ENCODE results near the gene CLEC4E. TPM values are rescaled to one million over a fixed set of nuclear protein-coding genes. Genes with fewer than 3 reads are reported as not detected.
"Not testable (repeated sequence)": the region's sequence is repeated elsewhere in the genome, so short reads cannot be mapped to it uniquely, and the experiment has no call there.

The CLEC4E gene
- total RNA-seq, 2 experiments from 2014 or later: not detected

DNA sequence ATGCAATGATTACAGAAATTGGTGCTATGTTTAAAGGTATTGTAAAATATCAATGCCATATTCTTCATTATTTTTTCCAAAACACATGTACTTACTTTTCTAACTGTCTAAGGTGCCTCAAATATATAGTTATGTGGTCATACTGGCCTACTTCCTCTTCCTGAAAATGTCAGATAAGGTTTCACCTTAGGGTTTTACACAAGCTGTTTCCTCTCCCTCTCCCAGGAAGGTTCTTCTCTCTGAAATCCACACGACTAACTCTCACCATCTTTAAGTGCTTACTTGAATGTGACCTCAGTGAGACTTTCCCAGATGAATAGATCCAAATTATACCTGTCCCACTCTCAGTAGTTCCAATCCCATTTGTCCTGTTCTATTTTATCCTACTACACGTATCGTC is 39.0 kb downstream of the CLEC4E start:
- Mint-ChIP-seq H3K4me3 (no peak overlapping the region), H3K4me1 (ENCODE audit: low read depth) (peaks cover 6% of the 10 kb centered on the region), H3K27me3 (no peaks in the 10 kb centered on the region), H3K9me3 (no peaks in the 10 kb centered on the region), H3K36me3 (ENCODE audit: low read depth) (no peaks in the 10 kb centered on the region), H3K27ac (no peak overlapping the region)
- peaks cover 4% of the 10 kb centered on the region for H3K4me1 ChIP-seq (ENCODE audit: insufficient read depth, low read length)
- intact Hi-C loops (cut with DNase I, micrococcal nuclease): no loop called here
- ChIA-PET CTCF (no interaction called here), POLR2A (no interaction called here)
- H3K9me3 ChIP-seq (ENCODE audit: control insufficient read depth in 1 of 2, insufficient read depth in 1 of 2, low read length in 2 of 2): no peaks in the 10 kb centered on the region
- H3K27me3 ChIP-seq (ENCODE audit: control insufficient read depth in 1 of 2, insufficient read depth in 2 of 2, low read length in 2 of 2): no peaks in the 10 kb centered on the region
- TF ChIP-seq, protein P1, sequence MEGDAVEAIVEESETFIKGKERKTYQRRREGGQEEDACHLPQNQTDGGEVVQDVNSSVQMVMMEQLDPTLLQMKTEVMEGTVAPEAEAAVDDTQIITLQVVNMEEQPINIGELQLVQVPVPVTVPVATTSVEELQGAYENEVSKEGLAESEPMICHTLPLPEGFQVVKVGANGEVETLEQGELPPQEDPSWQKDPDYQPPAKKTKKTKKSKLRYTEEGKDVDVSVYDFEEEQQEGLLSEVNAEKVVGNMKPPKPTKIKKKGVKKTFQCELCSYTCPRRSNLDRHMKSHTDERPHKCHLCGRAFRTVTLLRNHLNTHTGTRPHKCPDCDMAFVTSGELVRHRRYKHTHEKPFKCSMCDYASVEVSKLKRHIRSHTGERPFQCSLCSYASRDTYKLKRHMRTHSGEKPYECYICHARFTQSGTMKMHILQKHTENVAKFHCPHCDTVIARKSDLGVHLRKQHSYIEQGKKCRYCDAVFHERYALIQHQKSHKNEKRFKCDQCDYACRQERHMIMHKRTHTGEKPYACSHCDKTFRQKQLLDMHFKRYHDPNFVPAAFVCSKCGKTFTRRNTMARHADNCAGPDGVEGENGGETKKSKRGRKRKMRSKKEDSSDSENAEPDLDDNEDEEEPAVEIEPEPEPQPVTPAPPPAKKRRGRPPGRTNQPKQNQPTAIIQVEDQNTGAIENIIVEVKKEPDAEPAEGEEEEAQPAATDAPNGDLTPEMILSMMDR (IDR thresholded peaks at IDR 0.05): no peak
- ATAC-seq (ENCODE audit: poor library complexity) (no peak), DNase-seq (peak in 1 of 14 experiments; percentile 6)
- no peak overlapping the region for H3K4me3 ChIP-seq (ENCODE audit: low read length)
- no peak overlapping the region for H3K27ac ChIP-seq (ENCODE audit: low read depth in 1 of 2, low read length in 2 of 2)
- no peaks in the 10 kb centered on the region for H3K36me3 ChIP-seq (ENCODE audit: insufficient read depth, low read length)

GRCh38 chr12:8499616-8500015 is 41.1 kb downstream of the CLEC4E start:
- intact Hi-C loops (cut with DNase I, micrococcal nuclease): no loop called here

DNA sequence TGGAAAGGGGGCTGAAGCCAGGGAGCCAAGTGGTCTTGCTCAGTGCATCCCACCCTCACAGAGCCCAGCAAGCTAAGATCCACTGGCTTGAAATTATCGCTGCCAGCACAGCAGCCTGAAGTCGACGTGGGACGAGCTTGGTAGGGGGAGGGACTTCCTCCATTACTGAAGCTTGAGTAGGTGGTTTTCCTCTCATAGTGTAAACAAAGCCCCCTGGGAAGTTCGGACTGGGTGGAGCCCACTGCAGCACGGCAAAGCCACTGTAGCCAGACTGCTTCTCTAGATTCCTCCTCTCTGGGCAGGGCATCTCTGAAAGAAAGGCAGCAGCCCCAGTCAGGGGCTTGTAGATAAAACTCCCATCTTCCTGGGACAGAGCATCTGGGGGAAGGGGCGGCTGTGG is 44.6 kb downstream of the CLEC4E start:
- H3K27ac Mint-ChIP-seq; H3K4me1 ChIP-seq (ENCODE audit: insufficient read depth, low read length); H3K4me3 Mint-ChIP-seq; ATAC-seq (ENCODE audit: poor library complexity); intact Hi-C loops (cut with DNase I, micrococcal nuclease); H3K36me3 ChIP-seq (ENCODE audit: insufficient read depth, low read length); DNase-seq; H3K27me3 Mint-ChIP-seq; H3K27ac ChIP-seq (ENCODE audit: low read depth in 1 of 2, low read length in 2 of 2); H3K9me3 Mint-ChIP-seq; H3K9me3 ChIP-seq (ENCODE audit: control insufficient read depth in 1 of 2, insufficient read depth in 1 of 2, low read length in 2 of 2); H3K36me3 Mint-ChIP-seq (ENCODE audit: low read depth); H3K4me3 ChIP-seq (ENCODE audit: low read length); CTCF ChIA-PET; POLR2A ChIA-PET; H3K27me3 ChIP-seq (ENCODE audit: control insufficient read depth in 1 of 2, insufficient read depth in 2 of 2, low read length in 2 of 2): not testable (repeated sequence)
- H3K4me1 Mint-ChIP-seq (ENCODE audit: low read depth): peaks cover 24% of the 10 kb centered on the region

More at GRCh38 chr12:8499616-8500015, 41.1 kb downstream of the CLEC4E start:
- Mint-ChIP-seq H3K9me3 (no peaks in the 10 kb centered on the region), H3K4me1 (ENCODE audit: low read depth) (peaks cover 11% of the 10 kb centered on the region), H3K27ac (no peak overlapping the region), H3K36me3 (ENCODE audit: low read depth) (no peaks in the 10 kb centered on the region), H3K4me3 (no peak overlapping the region), H3K27me3 (no peaks in the 10 kb centered on the region)
- Histone ChIP-seq H3K27me3 (ENCODE audit: control insufficient read depth in 1 of 2, insufficient read depth in 2 of 2, low read length in 2 of 2) (no peaks in the 10 kb centered on the region), H3K9me3 (ENCODE audit: control insufficient read depth in 1 of 2, insufficient read depth in 1 of 2, low read length in 2 of 2) (no peaks in the 10 kb centered on the region), H3K4me1 (ENCODE audit: insufficient read depth, low read length) (peaks cover 4% of the 10 kb centered on the region), H3K36me3 (ENCODE audit: insufficient read depth, low read length) (no peaks in the 10 kb centered on the region), H3K4me3 (ENCODE audit: low read length) (no peak overlapping the region), H3K27ac (ENCODE audit: low read depth in 1 of 2, low read length in 2 of 2) (no peak overlapping the region)
- ATAC-seq (ENCODE audit: poor library complexity): no peak
- CTCF ChIA-PET: interaction anchor here (0.7 kb wide), 1 partner anchor 44 kb away, joined by 3 read pairs; no protein-coding TSS in a partner anchor
- TF ChIP-seq, protein P1 (IDR thresholded peaks at IDR 0.05): no peak
- POLR2A ChIA-PET: no interaction called here
- DNase-seq: no peak

GRCh38 chr12:8495671-8496070 is 45.0 kb downstream of the CLEC4E start:
- H3K27me3 Mint-ChIP-seq; H3K27ac Mint-ChIP-seq; H3K27ac ChIP-seq (ENCODE audit: low read depth in 1 of 2, low read length in 2 of 2); H3K27me3 ChIP-seq (ENCODE audit: control insufficient read depth in 1 of 2, insufficient read depth in 2 of 2, low read length in 2 of 2); intact Hi-C loops (cut with DNase I, micrococcal nuclease); H3K9me3 Mint-ChIP-seq; H3K9me3 ChIP-seq (ENCODE audit: control insufficient read depth in 1 of 2, insufficient read depth in 1 of 2, low read length in 2 of 2); H3K4me3 ChIP-seq (ENCODE audit: low read length); H3K36me3 Mint-ChIP-seq (ENCODE audit: low read depth); H3K4me3 Mint-ChIP-seq; CTCF ChIA-PET; DNase-seq; POLR2A ChIA-PET; ATAC-seq (ENCODE audit: poor library complexity); H3K4me1 ChIP-seq (ENCODE audit: insufficient read depth, low read length); H3K36me3 ChIP-seq (ENCODE audit: insufficient read depth, low read length): not testable (repeated sequence)
- peaks cover 24% of the 10 kb centered on the region for H3K4me1 Mint-ChIP-seq (ENCODE audit: low read depth)

Measured in CD4-positive, alpha-beta T cell (primary cell).